Tibial nerve (tissue), 4 donors: ENCODE data around the gene ATG7. TPM values are rescaled to one million over a fixed set of nuclear protein-coding genes. Genes with fewer than 3 reads are reported as not detected.

Source experiments
- DNase-seq, 2 donors: peaks; one replicate each; pipeline ENCODE4 v3.0.0-alpha.2; 2019; ENCODE audit warnings: low spot score in 2 of 2
- H3K27ac ChIP-seq, 4 donors: fragments of 200-600 bp; sonication (generic) in 3 of 4; one replicate each; pipeline ENCODE4 v1.5.1; 2017 to 2019; ENCODE audit warnings: mild to moderate bottlenecking in 1 of 4
- H3K27me3 ChIP-seq, 2 donors: fragments of 200-600 bp; sonication (generic) in 1 of 2; one replicate each; pipeline versions ENCODE4 v1.5.1 to v1.6.0; 2017 to 2019
- H3K36me3 ChIP-seq, 3 donors: fragments of 200-600 bp; sonication (generic); one replicate each; pipeline ENCODE4 v1.5.1; 2018 to 2019
- H3K4me1 ChIP-seq, 4 donors: fragments of 200-600 bp; sonication (generic) in 3 of 4; one replicate each; pipeline ENCODE4 v1.5.1; 2017 to 2019
- H3K4me3 ChIP-seq, 4 donors: fragments of 200-600 bp; sonication (generic) in 3 of 4; one replicate each; pipeline ENCODE4 v1.5.1; 2017 to 2019; ENCODE audit warnings: mild to moderate bottlenecking in 1 of 4, moderate library complexity in 1 of 4
- H3K9me3 ChIP-seq, 4 donors: fragments of 200-600 bp; sonication (generic) in 3 of 4; one replicate each; pipeline ENCODE4 v1.5.1; 2017 to 2019
- EP300 ChIP-seq, 2 donors: sonication (generic); formaldehyde crosslinking; IDR thresholded peaks; one replicate each; pipeline ENCODE4 v1.6.1; 2017; ENCODE audit warnings: antibody characterized with exemption in 2 of 2, mild to moderate bottlenecking in 1 of 2
- POLR2A ChIP-seq, 2 donors: fragments of 450-650 bp; IDR thresholded peaks; one replicate each; pipeline ENCODE4 v1.6.1; 2017; ENCODE audit warnings: antibody characterized with exemption in 2 of 2, mild to moderate bottlenecking in 2 of 2, moderate library complexity in 2 of 2
- WGBS, 2 donors: methylation state at CpG; one replicate each; pipeline ENCODE4 v1.1.5; 2018; 5-methylcytosine and 5-hydroxymethylcytosine counted together
- total RNA-seq, 4 donors: library from RNA; depleted of rRNA; stranded (reverse); fragments of >200 nt; gene quantifications; one replicate each; pipeline ENCODE4 v1.1.0, GENCODE V29; 2016
- TF ChIP-seq, protein P1 (sequence below), 5 experiments: fragments of 200-600 bp in 3 of 5; fragments of 450-650 bp in 2 of 5; sonication (generic) in 3 of 5; IDR thresholded peaks; one replicate each; pipeline ENCODE4 v1.5.1; 2016 to 2019; ENCODE audit warnings: antibody characterized with exemption in 5 of 5, mild to moderate bottlenecking in 3 of 5, moderate library complexity in 2 of 5

The ATG7 gene
- total RNA-seq, 4 donors from 2014 or later, result 71.0 to 94.0 (median 76.2) TPM

DNA sequence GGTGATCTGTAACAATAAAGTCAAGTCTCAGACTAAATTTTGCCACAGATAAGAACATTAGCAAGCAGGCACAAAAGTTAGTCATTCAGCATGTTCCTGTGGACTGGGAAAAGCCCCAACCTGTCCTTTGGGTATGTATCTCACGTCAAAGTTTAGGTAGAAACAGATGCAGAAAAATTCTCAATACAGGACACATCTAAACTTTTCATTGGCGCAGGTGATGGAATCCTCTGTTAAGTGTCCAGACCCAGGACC is 120.6 kb downstream of the ATG7 start:
- TF ChIP-seq, protein P1, sequence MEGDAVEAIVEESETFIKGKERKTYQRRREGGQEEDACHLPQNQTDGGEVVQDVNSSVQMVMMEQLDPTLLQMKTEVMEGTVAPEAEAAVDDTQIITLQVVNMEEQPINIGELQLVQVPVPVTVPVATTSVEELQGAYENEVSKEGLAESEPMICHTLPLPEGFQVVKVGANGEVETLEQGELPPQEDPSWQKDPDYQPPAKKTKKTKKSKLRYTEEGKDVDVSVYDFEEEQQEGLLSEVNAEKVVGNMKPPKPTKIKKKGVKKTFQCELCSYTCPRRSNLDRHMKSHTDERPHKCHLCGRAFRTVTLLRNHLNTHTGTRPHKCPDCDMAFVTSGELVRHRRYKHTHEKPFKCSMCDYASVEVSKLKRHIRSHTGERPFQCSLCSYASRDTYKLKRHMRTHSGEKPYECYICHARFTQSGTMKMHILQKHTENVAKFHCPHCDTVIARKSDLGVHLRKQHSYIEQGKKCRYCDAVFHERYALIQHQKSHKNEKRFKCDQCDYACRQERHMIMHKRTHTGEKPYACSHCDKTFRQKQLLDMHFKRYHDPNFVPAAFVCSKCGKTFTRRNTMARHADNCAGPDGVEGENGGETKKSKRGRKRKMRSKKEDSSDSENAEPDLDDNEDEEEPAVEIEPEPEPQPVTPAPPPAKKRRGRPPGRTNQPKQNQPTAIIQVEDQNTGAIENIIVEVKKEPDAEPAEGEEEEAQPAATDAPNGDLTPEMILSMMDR (IDR thresholded peaks at IDR 0.05), result no peak
- TF ChIP-seq POLR2A (IDR thresholded peaks at IDR 0.05) (no peak), EP300 (IDR thresholded peaks at IDR 0.05) (no peak)
- Histone ChIP-seq H3K27me3 (no peaks in the 10 kb centered on the region), H3K9me3 (no peaks in the 10 kb centered on the region), H3K4me3 (no peak overlapping the region), H3K36me3 (no peaks in the 10 kb centered on the region), H3K4me1 (peaks cover 0 to 34% (median 13%) of the 10 kb centered on the region in 4 donors), H3K27ac (peak overlapping the region in 1 of 4 donors; percentile 15)
- WGBS, 2 donors, result 90 to 91% methylated on average over 2 of the region's 2 CpGs
- no peak for DNase-seq

DNA sequence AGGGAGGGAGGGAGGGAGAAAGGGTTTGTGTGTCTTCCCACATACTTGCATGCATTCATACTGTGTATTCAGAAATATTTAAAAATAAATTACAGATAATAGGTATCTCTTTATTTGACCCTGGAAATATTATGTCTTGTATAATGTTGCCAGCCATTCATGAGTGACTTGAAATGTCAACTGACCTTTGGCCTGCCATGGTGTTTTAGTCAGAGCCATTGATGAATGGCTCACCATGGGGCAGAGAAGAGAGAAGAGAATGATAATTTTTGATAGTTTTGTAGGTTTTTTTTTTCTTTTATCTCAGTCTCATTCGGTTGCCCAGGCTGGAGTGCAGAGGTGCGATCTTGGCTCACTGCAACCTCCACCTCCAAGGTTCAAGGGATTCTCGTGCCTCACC is 121.2 kb downstream of the ATG7 start:
- 92 to 96% methylated on average over 3 of the region's 3 CpGs for WGBS, 2 donors
- no peak for DNase-seq
- Histone ChIP-seq H3K4me3 (no peak overlapping the region), H3K4me1 (peaks cover 0 to 34% (median 13%) of the 10 kb centered on the region in 4 donors), H3K27me3 (no peaks in the 10 kb centered on the region), H3K27ac (no peak overlapping the region), H3K36me3 (no peaks in the 10 kb centered on the region), H3K9me3 (no peaks in the 10 kb centered on the region)
- TF ChIP-seq, protein P1 (IDR thresholded peaks at IDR 0.05), result no peak
- TF ChIP-seq POLR2A (IDR thresholded peaks at IDR 0.05), result no peak
- no peak for TF ChIP-seq EP300 (IDR thresholded peaks at IDR 0.05)

DNA sequence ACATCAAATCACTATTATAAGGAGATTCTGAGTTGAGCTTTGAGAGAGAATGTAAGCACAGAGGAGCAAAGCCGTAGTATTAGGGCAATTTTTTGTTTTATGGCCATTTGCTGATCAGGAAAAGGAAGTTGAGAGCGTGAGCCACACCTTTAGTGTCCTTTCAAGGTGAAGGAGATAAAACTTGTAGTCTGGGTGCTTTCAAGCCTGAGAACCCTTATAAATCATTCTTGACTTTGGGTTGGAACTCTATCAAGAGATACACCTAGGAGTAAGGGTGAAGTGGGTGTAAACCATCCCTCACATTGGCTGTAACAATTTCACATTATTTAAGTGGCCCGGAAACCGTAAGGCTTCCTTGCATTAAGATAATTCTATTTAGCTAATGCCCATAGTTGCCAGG is 122.2 kb downstream of the ATG7 start:
- Histone ChIP-seq H3K4me3 (no peak overlapping the region), H3K4me1 (peaks cover 0 to 33% (median 13%) of the 10 kb centered on the region in 4 donors), H3K27me3 (no peaks in the 10 kb centered on the region), H3K36me3 (no peaks in the 10 kb centered on the region), H3K27ac (no peak overlapping the region), H3K9me3 (no peaks in the 10 kb centered on the region)
- WGBS, 2 donors, result 97% methylated on average over 4 of the region's 4 CpGs
- TF ChIP-seq, protein P1 (IDR thresholded peaks at IDR 0.05), result no peak
- no peak for TF ChIP-seq POLR2A (IDR thresholded peaks at IDR 0.05)
- TF ChIP-seq EP300 (IDR thresholded peaks at IDR 0.05), result no peak
- DNase-seq, result no peak

DNA sequence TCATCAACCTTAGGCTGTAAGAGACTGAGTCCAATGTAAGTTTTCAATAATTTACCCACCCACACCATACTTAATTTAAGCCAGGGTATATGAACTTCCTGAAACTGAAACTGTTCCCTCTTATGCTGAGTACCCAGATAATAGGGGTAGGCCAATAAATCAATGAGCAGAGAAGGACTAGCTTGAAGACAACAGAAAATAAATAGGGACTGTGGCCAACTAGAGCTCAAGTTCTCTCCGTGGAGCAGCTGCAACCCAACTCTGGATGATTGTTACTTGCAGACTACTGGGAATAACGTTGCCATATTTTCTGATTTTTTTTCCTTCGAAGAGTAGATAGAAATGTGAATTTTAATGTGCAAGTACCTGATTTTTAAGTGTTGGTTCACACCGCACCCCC is 128.0 kb downstream of the ATG7 start:
- Histone ChIP-seq H3K4me3 (no peak overlapping the region), H3K36me3 (peaks cover 0 to 10% (median 0%) of the 10 kb centered on the region in 3 donors), H3K4me1 (no peaks in the 10 kb centered on the region), H3K27me3 (no peaks in the 10 kb centered on the region), H3K9me3 (no peaks in the 10 kb centered on the region), H3K27ac (no peak overlapping the region)
- TF ChIP-seq POLR2A (IDR thresholded peaks at IDR 0.05) (no peak), EP300 (IDR thresholded peaks at IDR 0.05) (no peak)
- TF ChIP-seq, protein P1 (IDR thresholded peaks at IDR 0.05), result no peak
- WGBS, 2 donors, result 73 to 76% methylated on average over 4 of the region's 4 CpGs
- DNase-seq, result no peak

DNA sequence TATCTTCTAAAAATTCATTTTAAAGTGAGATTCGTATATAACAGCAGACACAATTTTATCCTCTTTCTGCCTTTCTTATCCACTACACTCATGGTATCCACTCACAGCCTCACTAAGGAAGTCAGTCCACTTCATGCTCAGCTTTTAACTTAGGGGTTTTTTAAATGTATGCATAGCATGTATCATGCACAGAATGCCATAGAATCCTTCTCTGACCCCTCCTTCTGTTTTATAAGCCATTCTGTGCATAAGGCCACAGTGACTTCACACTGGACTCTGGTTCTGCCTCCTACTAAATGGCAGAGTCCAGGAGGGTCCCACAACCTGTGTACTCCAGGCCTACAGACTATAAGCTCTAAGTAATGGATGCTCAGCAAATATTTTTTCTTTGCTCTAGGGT is 129.2 kb downstream of the ATG7 start:
- H3K4me3 ChIP-seq, result no peak overlapping the region
- H3K9me3 ChIP-seq, result no peaks in the 10 kb centered on the region
- no peak overlapping the region for H3K27ac ChIP-seq
- 76 to 79% methylated on average over 1 of the region's 1 CpG for WGBS, 2 donors
- H3K27me3 ChIP-seq, result no peaks in the 10 kb centered on the region
- peaks cover 0 to 22% (median 0%) of the 10 kb centered on the region in 3 donors for H3K36me3 ChIP-seq
- TF ChIP-seq, protein P1 (IDR thresholded peaks at IDR 0.05), result no peak
- no peak for TF ChIP-seq POLR2A (IDR thresholded peaks at IDR 0.05)
- no peak for TF ChIP-seq EP300 (IDR thresholded peaks at IDR 0.05)
- DNase-seq, result no peak
- no peaks in the 10 kb centered on the region for H3K4me1 ChIP-seq
